HepG2 (cell line): ENCODE results near the gene BYSL. TPM values are rescaled to one million over a fixed set of nuclear protein-coding genes. Genes with fewer than 3 reads are reported as not detected.

Experiments
- ATRX ChIP-seq: sonication (generic); formaldehyde crosslinking; IDR thresholded peaks from 2 replicates; pipeline ENCODE4 v1.4.0; 2020; ENCODE audit warnings: missing genetic modification reagents, borderline replicate concordance
- CENPT ChIP-seq: sonication (generic); formaldehyde crosslinking; IDR thresholded peaks from 2 replicates; pipeline ENCODE4 v1.8.0; 2022; ENCODE audit warnings: low read depth, mild to moderate bottlenecking, moderate library complexity, missing genetic modification reagents
- GLMP ChIP-seq: sonication (generic); formaldehyde crosslinking; IDR thresholded peaks from 2 replicates; pipeline ENCODE4 v1.9.0; 2021; ENCODE audit warnings: missing genetic modification reagents, mild to moderate bottlenecking, borderline replicate concordance
- HBP1 ChIP-seq: IDR thresholded peaks from 2 replicates; pipeline ENCODE4 v1.6.1; 2016; ENCODE audit warnings: low read depth, control low read depth
- HMGXB3 ChIP-seq: sonication (generic); formaldehyde crosslinking; IDR thresholded peaks from 2 replicates; pipeline ENCODE4 v1.4.0; 2020; ENCODE audit warnings: missing genetic modification reagents, borderline replicate concordance
- HNF1B ChIP-seq: sonication (generic); formaldehyde crosslinking; IDR thresholded peaks from 2 replicates; pipeline ENCODE4 v1.5.1; 2020; ENCODE audit warnings: mild to moderate bottlenecking, moderate library complexity, missing genetic modification reagents
- HOMEZ ChIP-seq: IDR thresholded peaks from 2 replicates; pipeline ENCODE4 v1.6.1; 2016; ENCODE audit warnings: low read depth
- KLF15 ChIP-seq: sonication (generic); formaldehyde crosslinking; IDR thresholded peaks from 2 replicates; pipeline ENCODE4 v1.8.1; 2023; ENCODE audit warnings: borderline replicate concordance, mild to moderate bottlenecking, inconsistent platforms, missing genetic modification reagents, mixed read lengths
- MAFF ChIP-seq: IDR thresholded peaks from 2 replicates; pipeline ENCODE4 v1.6.1; 2011; ENCODE audit warnings: low read depth, low read length, improper control_type of control experiment
- NFIB ChIP-seq: sonication (generic); formaldehyde crosslinking; IDR thresholded peaks from 2 replicates; pipeline ENCODE4 v1.9.0; 2021; ENCODE audit warnings: missing genetic modification reagents, mild to moderate bottlenecking, borderline replicate concordance
- REST ChIP-seq, 2 experiments: IDR thresholded peaks; 2 replicates each; pipeline ENCODE4 v1.6.1; 2011 to 2012; ENCODE audit warnings: low read length in 2 of 2, borderline replicate concordance in 1 of 2, low read depth in 1 of 2, mild to moderate bottlenecking in 1 of 2, moderate library complexity in 1 of 2
- SATB2 ChIP-seq: sonication (generic); formaldehyde crosslinking; IDR thresholded peaks from 2 replicates; pipeline ENCODE4 v1.5.0; 2020; ENCODE audit warnings: missing genetic modification reagents
- SRF ChIP-seq: IDR thresholded peaks from 2 replicates; pipeline ENCODE4 v1.6.1; 2011; ENCODE audit warnings: mild to moderate bottlenecking, low read depth, low read length, moderate library complexity
- ZNF274 ChIP-seq: sonication (generic); formaldehyde crosslinking; IDR thresholded peaks from 2 replicates; pipeline ENCODE4 v1.5.1; 2020; ENCODE audit warnings: mild to moderate bottlenecking, missing genetic modification reagents
- ZNF460 ChIP-seq: sonication (generic); formaldehyde crosslinking; IDR thresholded peaks from 2 replicates; pipeline ENCODE4 v1.5.1; 2020; ENCODE audit warnings: missing genetic modification reagents, mild to moderate bottlenecking, borderline replicate concordance
- ZNF563 ChIP-seq: sonication (generic); formaldehyde crosslinking; IDR thresholded peaks from 2 replicates; pipeline ENCODE4 v1.8.0; 2022; ENCODE audit warnings: mild to moderate bottlenecking, moderate library complexity, missing genetic modification reagents
- polyA plus RNA-seq, 8 experiments: library from polyadenylated mRNA; depleted of rRNA in 3 of 8; stranded (reverse) in 7 of 8; unstranded in 1 of 8; fragments of >200 nt; fragmentation: Illumina TruSeq in 4 of 8; extraction: Trizol in 4 of 8; gene quantifications; 2 replicates each; pipeline versions ENCODE4 v1.2.1 to v1.2.3, GENCODE V29; 2011 to 2016; ENCODE audit warnings: low read depth in 4 of 8, missing spikeins in 1 of 8, mixed read lengths in 1 of 8; ENCODE audit not compliant: insufficient read depth in 1 of 8
- total RNA-seq, 5 experiments: library from RNA; depleted of rRNA; stranded (reverse); fragments of >200 nt; fragmentation: Illumina TruSeq; extraction: Trizol; gene quantifications; 2 replicates each; pipeline ENCODE4 v1.2.3, GENCODE V29; 2016; ENCODE audit warnings: low read depth in 1 of 5

BYSL gene
- total and polyA plus RNA-seq, 2 of the 13 experiments (the other 11 are each of a cell fraction or from before 2014, with no cell fraction given) = 27.9 to 28.6 TPM

GRCh38 chr6:41921712-41921998 is 356 bp downstream of the BYSL start (continued):
- TF ChIP-seq CENPT (CRISPR knock-in tag) = no peak; the same call in 1 of the 2 replicates
- no peak for TF ChIP-seq ZNF274 (CRISPR knock-in tag)
- TF ChIP-seq HMGXB3 (CRISPR knock-in tag) = no peak
- TF ChIP-seq HOMEZ (CRISPR knock-in tag) = no peak
- no peak for TF ChIP-seq NFIB (CRISPR knock-in tag)
- no peak for TF ChIP-seq SATB2 (CRISPR knock-in tag)
- no peak for TF ChIP-seq SRF
- TF ChIP-seq REST (IDR thresholded peaks at IDR 0.05; ENCODE audit: borderline replicate concordance in 1 of 2, low read depth in 1 of 2, low read length in 2 of 2) = no peak
- TF ChIP-seq ZNF563 = no peak
- no peak for TF ChIP-seq KLF15
- TF ChIP-seq MAFF = no peak
- TF ChIP-seq HNF1B (CRISPR knock-in tag) = no peak; the same call in 1 of the 2 replicates
- TF ChIP-seq ATRX (CRISPR knock-in tag) = no peak
- TF ChIP-seq HBP1 (CRISPR knock-in tag) = no peak
- TF ChIP-seq ZNF460 = no peak
- no peak for TF ChIP-seq GLMP (CRISPR knock-in tag)
